ENCODE data around the gene D2HGDH.
"Not testable (repeated sequence)": the region's sequence is repeated elsewhere in the genome, so short reads cannot be mapped to it uniquely, and the experiment has no call there.

- not testable (repeated sequence) for TF ChIP-seq CTCF (IDR thresholded peaks at IDR 0.05 in 8 of 11, conservative IDR thresholded peaks at IDR 0.05 in 3 of 11); POLR2A (IDR thresholded peaks at IDR 0.05)
Observed at GRCh38 chr2:241759893-241760292, 25.5 kb downstream of the D2HGDH start.

Data from spleen (tissue), 7 donors.